Liver (tissue), 9 donors: ENCODE results near the gene PLAC8. TPM values are rescaled to one million over a fixed set of nuclear protein-coding genes. Genes with fewer than 3 reads are reported as not detected.

Experiments used
- DNase-seq: peaks from one replicate; pipeline ENCODE4 v3.0.0-alpha.2; 2017; ENCODE audit warnings: low spot score
- H3K27ac ChIP-seq, 2 donors: one replicate each; pipeline ENCODE4 v1.7.0; 2013; ENCODE audit warnings: inconsistent platforms in 2 of 2, low read length in 2 of 2, control low read depth in 1 of 2, low read depth in 1 of 2, mild to moderate bottlenecking in 1 of 2
- H3K27me3 ChIP-seq, 4 donors: one replicate each; pipeline versions ENCODE4 v1.6.1 to v1.7.0; 2013; ENCODE audit warnings: low read length in 3 of 4, inconsistent platforms in 1 of 4, mild to moderate bottlenecking in 1 of 4, moderate library complexity in 1 of 4; ENCODE audit not compliant: control insufficient read depth in 4 of 4, insufficient read depth in 4 of 4
- H3K36me3 ChIP-seq, 4 donors: one replicate each; pipeline versions ENCODE4 v1.6.1 to v1.7.0; 2013; ENCODE audit warnings: low read length in 3 of 4, mild to moderate bottlenecking in 3 of 4, low read depth in 1 of 4, moderate library complexity in 1 of 4; ENCODE audit not compliant: control insufficient read depth in 4 of 4, insufficient read depth in 3 of 4
- H3K4me1 ChIP-seq, 4 donors: one replicate each; pipeline versions ENCODE4 v1.6.1 to v1.7.0; 2013; ENCODE audit warnings: low read length in 3 of 4, mild to moderate bottlenecking in 3 of 4, moderate library complexity in 1 of 4; ENCODE audit not compliant: control insufficient read depth in 4 of 4, insufficient read depth in 4 of 4
- H3K4me3 ChIP-seq, 3 donors: one replicate each; pipeline versions ENCODE4 v1.6.1 to v1.7.0; 2013; ENCODE audit warnings: low read length in 3 of 3, control low read depth in 1 of 3, low read depth in 1 of 3, mild to moderate bottlenecking in 1 of 3
- H3K9ac ChIP-seq, 2 donors: one replicate each; pipeline ENCODE4 v1.7.0; 2013; ENCODE audit warnings: low read length in 2 of 2, mild to moderate bottlenecking in 2 of 2, moderate library complexity in 2 of 2, control low read depth in 1 of 2, low read depth in 1 of 2
- H3K9me3 ChIP-seq, 4 donors: one replicate each; pipeline versions ENCODE4 v1.6.1 to v1.7.0; 2013; ENCODE audit warnings: low read length in 3 of 4; ENCODE audit not compliant: control insufficient read depth in 4 of 4
- EGR1 ChIP-seq, 2 donors: IDR thresholded peaks; 2 replicates each; pipeline ENCODE4 v1.6.1; 2016 to 2018; ENCODE audit warnings: antibody characterized with exemption in 2 of 2, low read depth in 2 of 2
- FOXA1 ChIP-seq: IDR thresholded peaks from 2 replicates; pipeline ENCODE4 v1.6.1; 2016; ENCODE audit warnings: antibody characterized with exemption
- GABPA ChIP-seq, 2 donors: IDR thresholded peaks in 1 of 2; conservative IDR thresholded peaks in 1 of 2; 2 replicates each; pipeline ENCODE4 v1.6.1; 2016; ENCODE audit warnings: antibody characterized with exemption in 2 of 2, mild to moderate bottlenecking in 1 of 2, moderate library complexity in 1 of 2
- HNF4A ChIP-seq, 2 donors: conservative IDR thresholded peaks; 2 replicates each; pipeline ENCODE4 v1.6.1; 2016; ENCODE audit warnings: antibody characterized with exemption in 2 of 2, mild to moderate bottlenecking in 2 of 2
- HNF4G ChIP-seq: IDR thresholded peaks from 2 replicates; pipeline ENCODE4 v1.6.1; 2016; ENCODE audit warnings: antibody characterized with exemption
- JUND ChIP-seq, 2 donors: IDR thresholded peaks; 2 replicates each; pipeline ENCODE4 v1.6.1; 2016; ENCODE audit warnings: antibody characterized with exemption in 2 of 2
- NR2F2 ChIP-seq: IDR thresholded peaks from 2 replicates; pipeline ENCODE4 v1.6.1; 2016; ENCODE audit warnings: antibody characterized with exemption
- RAD21 ChIP-seq, 2 donors: IDR thresholded peaks; 2 replicates each; pipeline ENCODE4 v1.6.1; 2016; ENCODE audit warnings: antibody characterized with exemption in 2 of 2, mild to moderate bottlenecking in 2 of 2
- SP1 ChIP-seq: IDR thresholded peaks from 2 replicates; pipeline ENCODE4 v1.6.1; 2018; ENCODE audit warnings: antibody characterized with exemption, mild to moderate bottlenecking
- YY1 ChIP-seq: IDR thresholded peaks from 2 replicates; pipeline ENCODE4 v1.6.1; 2016; ENCODE audit warnings: antibody characterized with exemption, mild to moderate bottlenecking
- WGBS: extraction: QIAGEN DNeasy Blood & Tissue Kit; methylation state at CpG from one replicate; pipeline ENCODE4 v1.1.7; 2013; 5-methylcytosine and 5-hydroxymethylcytosine counted together
- polyA plus RNA-seq, 2 donors: library from polyadenylated mRNA; stranded (reverse) in 1 of 2; unstranded in 1 of 2; fragments of 200-250 nt in 1 of 2; fragments of >200 nt in 1 of 2; fragmentation: Nextera tagmentation in 1 of 2; extraction: Ambion mirVana in 1 of 2; gene quantifications; one replicate each; pipeline versions ENCODE4 v1.2.1 to v1.2.3, GENCODE V29; 2013 to 2015
- total RNA-seq, 2 donors: library from RNA; depleted of rRNA; stranded (reverse); fragments of >200 nt; gene quantifications; one replicate each; pipeline ENCODE4 v1.2.3, GENCODE V29; 2014
- TF ChIP-seq, protein P1 (sequence below): IDR thresholded peaks from 2 replicates; pipeline ENCODE4 v1.6.1; 2016; ENCODE audit warnings: antibody characterized with exemption
- TF ChIP-seq, protein P2 (sequence below): IDR thresholded peaks from 2 replicates; pipeline ENCODE4 v1.6.1; 2016; ENCODE audit warnings: antibody characterized with exemption
- TF ChIP-seq, protein P3 (sequence below): fragments of 150-350 bp; IDR thresholded peaks from 2 replicates; pipeline ENCODE4 v1.5.1; 2017; ENCODE audit warnings: improper control_type of control experiment, low read depth, low read length; ENCODE audit not compliant: missing input control
- TF ChIP-seq, protein P4 (sequence below): IDR thresholded peaks from 2 replicates; pipeline ENCODE4 v1.6.1; 2016; ENCODE audit warnings: antibody characterized with exemption, mild to moderate bottlenecking
- TF ChIP-seq, protein P5 (sequence below): IDR thresholded peaks from 2 replicates; pipeline ENCODE4 v1.6.1; 2016; ENCODE audit warnings: antibody characterized with exemption
- donor health status: healthy.
- donor health status: healthy.
- donor health status: healthy.
- donor health status: healthy.
- donor health status: healthy.

The PLAC8 gene
- total and polyA plus RNA-seq, 4 donors, result 8.1 to 63.2 (median 14.2) TPM

DNA sequence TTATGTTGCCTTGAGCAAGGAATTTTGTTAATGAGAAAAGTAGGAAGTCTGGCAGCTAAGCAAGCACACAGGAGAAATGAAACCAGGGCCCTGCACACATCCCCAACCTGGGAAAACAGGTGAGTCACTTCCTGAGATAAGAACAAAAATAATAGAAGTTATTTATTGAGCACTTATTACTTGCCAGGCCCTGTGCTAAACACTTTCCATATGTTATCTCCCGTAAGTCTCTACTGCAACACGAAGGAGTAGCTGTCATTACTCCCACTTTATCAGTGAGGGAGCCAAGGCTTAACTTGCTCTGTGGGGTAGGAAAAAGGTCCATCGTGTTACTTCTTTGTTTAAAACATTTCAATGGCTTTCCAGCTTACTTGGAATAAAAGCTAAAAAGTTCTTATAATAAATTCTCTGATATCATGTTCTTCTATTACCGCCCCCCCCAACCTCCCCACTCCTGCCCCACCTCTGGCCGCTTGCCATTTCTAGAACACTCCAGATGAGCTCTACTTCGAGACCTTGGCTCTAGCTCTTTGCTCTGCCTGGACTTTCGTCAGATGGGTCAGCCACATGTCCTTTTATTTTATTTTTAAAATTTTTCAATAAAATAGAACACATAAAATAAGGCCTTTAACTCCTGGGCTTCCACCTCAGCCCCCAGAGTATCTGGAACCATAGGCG is 36.3 kb upstream of the PLAC8 start:
- Histone ChIP-seq H3K27ac (peak overlapping the region in 1 of 2 donors; percentile 10), H3K4me1 (no peaks in the 10 kb centered on the region)
- TF ChIP-seq JUND (IDR thresholded peaks at IDR 0.05) (no peak), HNF4G (no peak), GABPA (IDR thresholded peaks at IDR 0.05 in 1 of 2, conservative IDR thresholded peaks at IDR 0.05 in 1 of 2) (no peak), FOXA1 (no peak), SP1 (no peak), NR2F2 (no peak), YY1 (no peak), RAD21 (IDR thresholded peaks at IDR 0.05) (no peak), HNF4A (conservative IDR thresholded peaks at IDR 0.05) (no peak), EGR1 (IDR thresholded peaks at IDR 0.05; ENCODE audit: low read depth in 2 of 2) (no peak)
- TF ChIP-seq, protein P1, sequence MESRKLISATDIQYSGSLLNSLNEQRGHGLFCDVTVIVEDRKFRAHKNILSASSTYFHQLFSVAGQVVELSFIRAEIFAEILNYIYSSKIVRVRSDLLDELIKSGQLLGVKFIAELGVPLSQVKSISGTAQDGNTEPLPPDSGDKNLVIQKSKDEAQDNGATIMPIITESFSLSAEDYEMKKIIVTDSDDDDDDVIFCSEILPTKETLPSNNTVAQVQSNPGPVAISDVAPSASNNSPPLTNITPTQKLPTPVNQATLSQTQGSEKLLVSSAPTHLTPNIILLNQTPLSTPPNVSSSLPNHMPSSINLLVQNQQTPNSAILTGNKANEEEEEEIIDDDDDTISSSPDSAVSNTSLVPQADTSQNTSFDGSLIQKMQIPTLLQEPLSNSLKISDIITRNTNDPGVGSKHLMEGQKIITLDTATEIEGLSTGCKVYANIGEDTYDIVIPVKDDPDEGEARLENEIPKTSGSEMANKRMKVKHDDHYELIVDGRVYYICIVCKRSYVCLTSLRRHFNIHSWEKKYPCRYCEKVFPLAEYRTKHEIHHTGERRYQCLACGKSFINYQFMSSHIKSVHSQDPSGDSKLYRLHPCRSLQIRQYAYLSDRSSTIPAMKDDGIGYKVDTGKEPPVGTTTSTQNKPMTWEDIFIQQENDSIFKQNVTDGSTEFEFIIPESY, result no peak
- TF ChIP-seq, protein P2, sequence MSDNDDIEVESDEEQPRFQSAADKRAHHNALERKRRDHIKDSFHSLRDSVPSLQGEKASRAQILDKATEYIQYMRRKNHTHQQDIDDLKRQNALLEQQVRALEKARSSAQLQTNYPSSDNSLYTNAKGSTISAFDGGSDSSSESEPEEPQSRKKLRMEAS, result no peak
- TF ChIP-seq, protein P3, sequence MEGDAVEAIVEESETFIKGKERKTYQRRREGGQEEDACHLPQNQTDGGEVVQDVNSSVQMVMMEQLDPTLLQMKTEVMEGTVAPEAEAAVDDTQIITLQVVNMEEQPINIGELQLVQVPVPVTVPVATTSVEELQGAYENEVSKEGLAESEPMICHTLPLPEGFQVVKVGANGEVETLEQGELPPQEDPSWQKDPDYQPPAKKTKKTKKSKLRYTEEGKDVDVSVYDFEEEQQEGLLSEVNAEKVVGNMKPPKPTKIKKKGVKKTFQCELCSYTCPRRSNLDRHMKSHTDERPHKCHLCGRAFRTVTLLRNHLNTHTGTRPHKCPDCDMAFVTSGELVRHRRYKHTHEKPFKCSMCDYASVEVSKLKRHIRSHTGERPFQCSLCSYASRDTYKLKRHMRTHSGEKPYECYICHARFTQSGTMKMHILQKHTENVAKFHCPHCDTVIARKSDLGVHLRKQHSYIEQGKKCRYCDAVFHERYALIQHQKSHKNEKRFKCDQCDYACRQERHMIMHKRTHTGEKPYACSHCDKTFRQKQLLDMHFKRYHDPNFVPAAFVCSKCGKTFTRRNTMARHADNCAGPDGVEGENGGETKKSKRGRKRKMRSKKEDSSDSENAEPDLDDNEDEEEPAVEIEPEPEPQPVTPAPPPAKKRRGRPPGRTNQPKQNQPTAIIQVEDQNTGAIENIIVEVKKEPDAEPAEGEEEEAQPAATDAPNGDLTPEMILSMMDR, result no peak
- TF ChIP-seq, protein P4, sequence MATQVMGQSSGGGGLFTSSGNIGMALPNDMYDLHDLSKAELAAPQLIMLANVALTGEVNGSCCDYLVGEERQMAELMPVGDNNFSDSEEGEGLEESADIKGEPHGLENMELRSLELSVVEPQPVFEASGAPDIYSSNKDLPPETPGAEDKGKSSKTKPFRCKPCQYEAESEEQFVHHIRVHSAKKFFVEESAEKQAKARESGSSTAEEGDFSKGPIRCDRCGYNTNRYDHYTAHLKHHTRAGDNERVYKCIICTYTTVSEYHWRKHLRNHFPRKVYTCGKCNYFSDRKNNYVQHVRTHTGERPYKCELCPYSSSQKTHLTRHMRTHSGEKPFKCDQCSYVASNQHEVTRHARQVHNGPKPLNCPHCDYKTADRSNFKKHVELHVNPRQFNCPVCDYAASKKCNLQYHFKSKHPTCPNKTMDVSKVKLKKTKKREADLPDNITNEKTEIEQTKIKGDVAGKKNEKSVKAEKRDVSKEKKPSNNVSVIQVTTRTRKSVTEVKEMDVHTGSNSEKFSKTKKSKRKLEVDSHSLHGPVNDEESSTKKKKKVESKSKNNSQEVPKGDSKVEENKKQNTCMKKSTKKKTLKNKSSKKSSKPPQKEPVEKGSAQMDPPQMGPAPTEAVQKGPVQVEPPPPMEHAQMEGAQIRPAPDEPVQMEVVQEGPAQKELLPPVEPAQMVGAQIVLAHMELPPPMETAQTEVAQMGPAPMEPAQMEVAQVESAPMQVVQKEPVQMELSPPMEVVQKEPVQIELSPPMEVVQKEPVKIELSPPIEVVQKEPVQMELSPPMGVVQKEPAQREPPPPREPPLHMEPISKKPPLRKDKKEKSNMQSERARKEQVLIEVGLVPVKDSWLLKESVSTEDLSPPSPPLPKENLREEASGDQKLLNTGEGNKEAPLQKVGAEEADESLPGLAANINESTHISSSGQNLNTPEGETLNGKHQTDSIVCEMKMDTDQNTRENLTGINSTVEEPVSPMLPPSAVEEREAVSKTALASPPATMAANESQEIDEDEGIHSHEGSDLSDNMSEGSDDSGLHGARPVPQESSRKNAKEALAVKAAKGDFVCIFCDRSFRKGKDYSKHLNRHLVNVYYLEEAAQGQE, result no peak
- TF ChIP-seq, protein P5, sequence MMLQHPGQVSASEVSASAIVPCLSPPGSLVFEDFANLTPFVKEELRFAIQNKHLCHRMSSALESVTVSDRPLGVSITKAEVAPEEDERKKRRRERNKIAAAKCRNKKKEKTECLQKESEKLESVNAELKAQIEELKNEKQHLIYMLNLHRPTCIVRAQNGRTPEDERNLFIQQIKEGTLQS, result no peak

More for the DNA sequence above, 36.3 kb upstream of the PLAC8 start:
- Histone ChIP-seq H3K9me3 (peaks cover 0 to under 1% (median 0%) of the 10 kb centered on the region in 4 donors), H3K36me3 (no peaks in the 10 kb centered on the region), H3K27me3 (no peaks in the 10 kb centered on the region), H3K9ac (no peak overlapping the region), H3K4me3 (no peak overlapping the region)
- 77% methylated on average over 8 of the region's 8 CpGs for WGBS
- no peak for DNase-seq
